Cardiac ventricle fibroblast (primary cell): ENCODE data around the gene PPP1R3E. TPM values are rescaled to one million over a fixed set of nuclear protein-coding genes. Genes with fewer than 3 reads are reported as not detected.

Source experiments
- total RNA-seq: library from RNA; depleted of rRNA; stranded (reverse); fragments of >200 nt; gene quantifications from 2 replicates; pipeline ENCODE4 v1.2.3, GENCODE V29; 2015

PPP1R3E gene, protein sequence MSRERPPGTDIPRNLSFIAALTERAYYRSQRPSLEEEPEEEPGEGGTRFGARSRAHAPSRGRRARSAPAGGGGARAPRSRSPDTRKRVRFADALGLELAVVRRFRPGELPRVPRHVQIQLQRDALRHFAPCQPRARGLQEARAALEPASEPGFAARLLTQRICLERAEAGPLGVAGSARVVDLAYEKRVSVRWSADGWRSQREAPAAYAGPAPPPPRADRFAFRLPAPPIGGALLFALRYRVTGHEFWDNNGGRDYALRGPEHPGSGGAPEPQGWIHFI
- 4.9 and 9.9 TPM in 2 replicates for total RNA-seq

DNA sequence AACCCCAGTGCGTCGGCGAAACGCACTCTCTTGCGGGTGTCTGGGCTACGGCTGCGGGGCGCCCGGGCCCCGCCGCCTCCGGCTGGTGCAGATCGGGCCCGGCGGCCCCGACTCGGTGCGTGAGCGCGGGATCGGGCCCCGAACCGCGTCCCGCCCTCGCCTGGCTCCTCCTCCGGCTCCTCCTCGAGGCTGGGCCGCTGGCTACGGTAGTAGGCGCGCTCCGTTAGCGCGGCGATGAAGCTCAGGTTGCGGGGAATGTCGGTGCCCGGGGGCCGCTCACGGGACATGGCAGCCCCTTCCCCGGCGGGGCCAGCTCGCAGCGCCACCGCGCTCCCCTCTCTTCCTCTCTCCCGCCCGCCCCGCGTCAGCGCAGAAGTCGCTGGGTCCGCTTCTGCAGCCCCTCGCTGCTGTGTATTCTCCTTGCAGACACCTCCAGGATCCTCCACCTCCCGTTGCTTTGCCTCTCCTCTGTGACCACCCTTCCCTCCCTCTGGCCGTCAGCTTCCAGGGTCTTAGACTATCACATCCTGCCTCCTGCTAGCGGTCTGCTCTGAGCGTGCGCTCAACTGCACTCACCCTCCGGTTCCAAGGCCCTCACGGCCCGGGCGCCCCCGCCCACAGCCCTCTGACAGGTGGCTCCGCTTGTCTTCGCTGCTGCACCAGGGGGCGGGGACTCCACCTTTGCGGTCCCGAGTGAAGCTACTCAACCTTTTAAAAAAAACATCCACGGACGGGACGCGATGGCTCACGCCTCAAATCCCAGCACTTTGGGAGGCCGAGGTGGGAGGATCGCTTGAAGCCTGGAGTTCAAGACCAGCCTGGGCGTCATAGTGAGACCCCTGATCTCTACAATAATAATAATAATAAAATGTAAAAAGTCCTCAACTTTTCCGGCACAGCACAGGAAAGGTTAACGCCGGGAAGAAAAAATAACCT is at the start of gene PPP1R3E:
Gene PPP1R3E (minus strand): TSS at position 570 of the 936 bp plus-strand sequence. CDS start 283 bp downstream, at position 287.

DNA sequence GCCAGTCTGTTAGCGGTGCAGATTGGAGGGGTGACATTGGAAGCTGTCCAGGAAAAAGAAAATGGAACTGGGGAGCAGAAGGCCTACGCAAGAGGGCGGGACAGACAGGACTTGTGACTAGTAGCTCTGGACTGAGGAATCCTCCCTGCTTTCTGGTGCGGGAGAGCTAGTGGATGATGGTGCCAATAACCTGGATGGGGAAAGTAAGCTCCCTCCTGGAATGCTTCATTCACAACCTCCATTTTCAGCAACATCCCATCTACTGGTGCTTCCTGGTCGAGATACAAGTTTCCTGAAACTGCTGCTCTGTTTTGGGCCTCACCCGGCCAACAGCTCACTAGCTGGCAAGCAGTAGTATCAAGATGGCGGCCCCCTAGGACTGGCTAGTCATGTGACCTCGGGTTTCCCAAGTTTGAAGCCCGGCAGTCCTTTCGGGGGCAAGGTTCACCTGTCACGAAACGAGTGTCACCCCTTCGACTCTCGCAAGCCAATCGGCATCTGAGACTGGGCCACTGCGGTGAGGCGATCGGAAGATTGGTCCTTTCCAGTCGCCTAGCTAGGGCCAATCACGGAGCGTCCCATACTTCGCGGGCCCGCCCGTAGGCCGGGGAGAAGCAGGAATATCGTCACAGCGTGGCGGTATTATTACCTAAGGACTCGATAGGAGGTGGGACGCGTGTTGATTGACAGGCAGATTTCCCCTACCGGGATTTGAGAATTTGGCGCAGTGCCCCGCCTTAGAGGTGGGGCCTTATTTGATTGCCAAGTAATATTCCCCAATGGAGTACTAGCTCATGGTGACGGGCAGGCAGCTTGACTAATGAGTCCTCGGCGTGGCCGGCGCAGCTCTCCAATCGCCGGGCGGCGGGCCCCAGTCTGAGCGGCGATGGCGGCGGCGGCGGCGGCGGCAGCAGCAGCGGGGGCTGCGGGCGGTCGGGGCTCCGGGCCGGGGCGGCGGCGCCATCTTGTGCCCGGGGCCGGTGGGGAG is 18.2 kb upstream of the PPP1R3E start, which contains the start of gene PABPN1:
Gene PABPN1 (plus strand): TSS at position 874 of the 988 bp plus-strand sequence. CDS start 13 bp downstream, at position 887.

DNA sequence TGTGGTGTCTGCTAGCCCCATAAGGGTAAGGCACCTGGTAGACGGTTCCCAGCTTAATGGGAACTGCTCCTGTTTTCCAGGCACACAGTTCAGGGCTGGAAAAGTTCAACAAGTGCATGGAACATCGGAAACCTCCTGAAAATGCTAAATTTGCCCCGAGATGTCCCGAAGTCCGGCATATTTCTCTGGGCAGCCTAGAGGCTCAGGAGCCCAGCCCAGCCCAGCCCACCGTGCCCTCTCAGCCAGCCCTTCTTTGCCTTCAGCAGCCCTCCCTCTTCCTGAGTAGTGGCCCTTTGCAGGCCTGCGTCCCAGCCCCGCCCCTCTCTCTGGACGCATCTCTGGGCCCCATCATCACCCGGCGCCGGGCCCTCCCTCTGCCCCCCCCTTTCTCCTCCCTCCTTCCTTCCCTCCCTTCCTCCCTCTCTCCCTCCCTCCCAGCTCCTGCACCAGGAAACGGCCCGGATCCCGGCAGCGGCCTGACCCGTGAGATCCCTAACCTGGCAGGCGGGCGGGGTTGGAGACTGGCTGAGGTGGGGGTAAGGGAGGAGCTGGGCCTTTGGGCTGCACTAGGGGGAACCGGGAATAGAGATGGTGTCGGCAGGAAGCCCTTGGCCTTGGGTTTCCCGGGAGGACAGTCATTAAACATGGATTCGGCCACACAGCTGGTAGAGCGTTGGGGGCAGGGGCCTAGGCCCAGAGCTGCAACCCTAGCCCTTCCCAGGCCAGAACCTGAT is 3.9 kb upstream of the PPP1R3E start, which contains the start of gene BCL2L2:
Gene BCL2L2 (plus strand): TSS at position 422 of the 734 bp plus-strand sequence. CDS start 935 bp downstream, outside the sequence.

DNA sequence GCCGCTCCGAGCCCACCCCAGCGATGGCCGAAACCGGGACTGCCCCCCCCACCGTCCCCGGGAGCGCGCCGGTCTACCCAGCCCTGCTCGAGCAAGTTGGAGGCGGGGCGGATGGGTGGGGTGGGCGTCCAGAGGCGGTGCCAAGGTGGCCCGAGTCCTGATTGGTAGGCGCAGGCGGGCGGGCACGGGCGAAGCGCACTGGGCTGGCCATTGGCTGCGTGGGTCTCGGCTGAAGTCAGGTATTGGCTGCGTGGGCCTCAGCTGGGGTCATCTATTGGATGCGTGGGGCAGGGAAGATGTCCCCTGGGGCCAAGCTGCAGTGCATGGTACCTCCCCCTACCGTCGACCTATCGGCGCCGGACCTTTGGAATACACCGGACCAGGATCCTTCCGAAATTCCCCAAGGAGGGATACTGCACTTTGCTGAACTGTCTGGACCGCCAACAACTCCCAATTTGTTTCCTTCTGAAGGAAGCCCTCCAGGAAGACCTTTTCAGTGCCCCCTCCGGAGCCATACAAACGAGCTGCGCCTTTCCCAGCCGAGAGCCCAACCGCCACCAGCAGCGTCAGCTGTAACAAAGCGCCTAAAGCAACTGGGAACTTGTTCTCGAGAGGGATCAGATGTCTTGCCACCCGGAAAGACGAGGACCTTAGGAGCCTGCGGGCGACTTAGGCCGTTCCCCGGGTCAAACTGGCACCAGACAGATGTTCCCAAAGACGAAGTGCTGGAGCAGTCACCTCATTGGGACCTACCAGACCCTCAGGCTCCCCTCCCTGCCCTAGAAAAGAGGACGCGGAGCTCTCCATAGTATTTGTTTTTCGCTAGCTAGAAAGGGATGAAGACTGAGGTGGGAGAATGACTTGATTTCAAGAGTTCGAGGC is 16.4 kb downstream of the PPP1R3E start, which contains the start of gene HOMEZ:
Gene HOMEZ (minus strand): TSS at position 113 of the 882 bp plus-strand sequence. CDS start 180 bp downstream, outside the sequence.

Other genes starting within 250 kb of the PPP1R3E start
- gene CDH24, start 245.3 kb downstream of the PPP1R3E start, total RNA-seq = 3.2 TPM in 2 replicates
- gene ACIN1, start 207.7 kb downstream of the PPP1R3E start, total RNA-seq = 55.4 and 67.2 TPM in 2 replicates
- 41.1 and 52.5 TPM in 2 replicates for gene C14orf119, start 207.4 kb downstream of the PPP1R3E start, total RNA-seq
- 0.69 and 0.83 TPM in 2 replicates for gene CIROP, start 197.9 kb downstream of the PPP1R3E start, total RNA-seq
- not detected in 2 replicates for gene CEBPE, start 183.6 kb downstream of the PPP1R3E start, total RNA-seq
- 11.2 and 13.9 TPM in 2 replicates for gene SLC7A8, start 119.2 kb downstream of the PPP1R3E start, total RNA-seq
- gene RNF212B, start 64.9 kb downstream of the PPP1R3E start, total RNA-seq = not detected in 2 replicates
- gene HOMEZ, start 16.7 kb downstream of the PPP1R3E start, total RNA-seq = 6.7 and 8.2 TPM in 2 replicates
- gene BCL2L2, start 4.0 kb upstream of the PPP1R3E start, total RNA-seq = 10.2 and 11.8 TPM in 2 replicates
- gene PABPN1, start 18.6 kb upstream of the PPP1R3E start, total RNA-seq = 31.1 and 35.1 TPM in 2 replicates
- gene SLC22A17, start 50.0 kb upstream of the PPP1R3E start, total RNA-seq = 26.1 and 33.0 TPM in 2 replicates
- gene EFS, start 62.3 kb upstream of the PPP1R3E start, total RNA-seq = 6.7 and 8.9 TPM in 2 replicates
- not detected in 2 replicates for gene IL25, start 70.0 kb upstream of the PPP1R3E start, total RNA-seq
- gene CMTM5, start 74.2 kb upstream of the PPP1R3E start, total RNA-seq = not detected in 2 replicates
- gene MYH6, start 105.4 kb upstream of the PPP1R3E start, total RNA-seq = not detected in 2 replicates
- not detected in 2 replicates for gene MYH7, start 132.8 kb upstream of the PPP1R3E start, total RNA-seq
- 18.8 and 30.0 TPM in 2 replicates for gene NGDN, start 166.8 kb upstream of the PPP1R3E start, total RNA-seq
- gene ZFHX2, start 248.9 kb upstream of the PPP1R3E start, total RNA-seq = 0.44 TPM in 1 of 2 replicates, not detected in the other